PC-9 (cell line): ENCODE results near the gene ADAM30. TPM values are rescaled to one million over a fixed set of nuclear protein-coding genes. Genes with fewer than 3 reads are reported as not detected.

Source experiments
- BruUV-seq: library from RNA; stranded (reverse); fragments of 400-500 nt; replicated peaks from 2 replicates; lab custom pipeline; 2021; lab: Mats Ljungman, UMichigan
- CTCF ChIA-PET: fragments of 300-600 bp; sonication (Branson Sonifier 250); formaldehyde crosslinking; loops from one replicate; lab custom pipeline; 2022; ENCODE audit warnings: antibody characterized with exemption; lab: Charles Lee
- POLR2A ChIA-PET: fragments of 300-600 bp; sonication (Branson Sonifier 250); formaldehyde crosslinking; loops from one replicate; lab custom pipeline; 2022; ENCODE audit warnings: antibody characterized with exemption; ENCODE audit not compliant: unreplicated experiment; lab: Charles Lee
- DNase-seq, 2 experiments: peaks; one replicate each; pipeline versions ENCODE4 v3.0.0 to v3.0.0-alpha.2; 2015 to 2022; ENCODE audit warnings: mixed read lengths in 1 of 2
- H2AFZ ChIP-seq: fragments of 200-600 bp; sonication (generic); 2 replicates; pipeline ENCODE4 v1.8.1; 2017; ENCODE audit warnings: antibody characterized with exemption
- H3F3A ChIP-seq: fragments of 200-600 bp; sonication (generic); 2 replicates; pipeline ENCODE4 v1.8.1; 2017; ENCODE audit warnings: antibody characterized with exemption, mild to moderate bottlenecking, low read depth; ENCODE audit not compliant: insufficient read depth
- H3K27ac ChIP-seq: fragments of 200-600 bp; sonication (generic); 2 replicates; pipeline ENCODE4 v1.6.1; 2016; ENCODE audit warnings: mixed run types
- H3K27me3 ChIP-seq: fragments of 200-600 bp; sonication (generic); 2 replicates; pipeline ENCODE4 v1.6.1; 2016; ENCODE audit warnings: low read depth, mixed run types; ENCODE audit not compliant: insufficient read depth
- H3K36me3 ChIP-seq: fragments of 200-600 bp; sonication (generic); 2 replicates; pipeline ENCODE4 v1.6.1; 2016; ENCODE audit warnings: low read depth, mixed run types
- H3K4me1 ChIP-seq: fragments of 200-600 bp; sonication (generic); replicated peaks from 2 replicates; pipeline ENCODE4 v1.6.1; 2016; ENCODE audit warnings: mixed run types; ENCODE audit not compliant: insufficient read depth
- H3K4me2 ChIP-seq: fragments of 200-600 bp; sonication (generic); 2 replicates; pipeline ENCODE4 v1.6.1; 2017; ENCODE audit warnings: mixed run types
- H3K4me3 ChIP-seq: fragments of 200-600 bp; sonication (generic); 2 replicates; pipeline ENCODE4 v1.6.1; 2016; ENCODE audit warnings: mixed run types
- H3K79me2 ChIP-seq: fragments of 200-600 bp; sonication (generic); 2 replicates; pipeline ENCODE4 v1.6.1; 2017; ENCODE audit warnings: low read depth, mixed run types
- H3K9me2 ChIP-seq: fragments of 200-600 bp; sonication (generic); 2 replicates; pipeline ENCODE4 v1.8.1; 2017; ENCODE audit warnings: mild to moderate bottlenecking; ENCODE audit not compliant: insufficient read depth
- H3K9me3 ChIP-seq: fragments of 200-600 bp; sonication (generic); 2 replicates; pipeline ENCODE4 v1.8.1; 2016; ENCODE audit warnings: low read depth; ENCODE audit not compliant: insufficient read depth
- H4K20me1 ChIP-seq: fragments of 200-600 bp; sonication (generic); 2 replicates; pipeline ENCODE4 v1.8.1; 2017; ENCODE audit not compliant: insufficient read depth
- CTCF ChIP-seq: fragments of 200-600 bp; sonication (generic); conservative IDR thresholded peaks from 2 replicates; pipeline ENCODE4 v1.6.1; 2017; ENCODE audit warnings: mixed run types, antibody characterized with exemption, mild to moderate bottlenecking, moderate library complexity
- EZH2 ChIP-seq: fragments of 200-600 bp; sonication (generic); IDR thresholded peaks from 2 replicates; pipeline ENCODE4 v1.8.0; 2017; ENCODE audit warnings: antibody characterized with exemption, low read depth
- intact Hi-C: fragments of 100-400 bp; cut with micrococcal nuclease; formaldehyde crosslinking; loops from one replicate; pipeline ENCODE4 v1.10.0; 2022; ENCODE audit not compliant: unreplicated experiment
- total RNA-seq: library from RNA; stranded (reverse); gene quantifications from 2 replicates; pipeline ENCODE4 v1.2.3, GENCODE V29; 2021

ADAM30 gene
- total RNA-seq, 1 experiment from 2014 or later, result not detected

GRCh38 chr1:119870917-119871596, 25.3 kb downstream of the ADAM30 start:
- Histone ChIP-seq H3K9me3 (no peaks in the 10 kb centered on the region), H3K27me3 (no peaks in the 10 kb centered on the region), H3K9me2 (no peaks in the 10 kb centered on the region), H3K27ac (no peak overlapping the region), H3K36me3 (no peaks in the 10 kb centered on the region), H3K4me3 (peak overlapping the region; percentile 21; the same call in 1 of the 2 replicates), H4K20me1 (no peaks in the 10 kb centered on the region), H3K4me2 (peak overlapping the region; percentile 65), H3F3A (no peaks in the 10 kb centered on the region), H2AFZ (peak overlapping the region; percentile 82), H3K4me1 (no peaks in the 10 kb centered on the region), H3K79me2 (no peaks in the 10 kb centered on the region)
- ChIA-PET CTCF (no interaction called here), POLR2A (no interaction called here)
- no TSS peak for BruUV-seq
- intact Hi-C loops, result loop anchor here (1.0 to 5.0 kb wide), 5 partner anchors 76 to 322 kb away; no protein-coding TSS in a partner anchor
- DNase-seq, result peak; percentile 61 to 86
- TF ChIP-seq CTCF (peak; percentile 99), EZH2 (no peak)

GRCh38 chr1:119869995-119870394, 26.3 kb downstream of the ADAM30 start:
- H3K79me2 ChIP-seq, result no peaks in the 10 kb centered on the region
- no peak for DNase-seq
- TF ChIP-seq EZH2 (no peak), CTCF (no peak)
- no peaks in the 10 kb centered on the region for H3K9me3 ChIP-seq
- no peak overlapping the region for H2AFZ ChIP-seq
- no peaks in the 10 kb centered on the region for H4K20me1 ChIP-seq
- H3K9me2 ChIP-seq, result no peaks in the 10 kb centered on the region
- POLR2A ChIA-PET, result no interaction called here
- CTCF ChIA-PET, result no interaction called here
- H3K27me3 ChIP-seq, result no peaks in the 10 kb centered on the region
- no peaks in the 10 kb centered on the region for H3F3A ChIP-seq
- H3K4me1 ChIP-seq, result no peaks in the 10 kb centered on the region
- H3K4me2 ChIP-seq, result no peak overlapping the region
- H3K27ac ChIP-seq, result no peak overlapping the region
- no TSS peak for BruUV-seq
- no peaks in the 10 kb centered on the region for H3K36me3 ChIP-seq
- no peak overlapping the region for H3K4me3 ChIP-seq
- intact Hi-C loops, result loop anchor here (2.0 to 10.0 kb wide), 5 partner anchors 65 to 258 kb away; no protein-coding TSS in a partner anchor

GRCh38 chr1:119868176-119868575, 28.1 kb downstream of the ADAM30 start:
- Histone ChIP-seq H3K4me3 (no peak overlapping the region), H4K20me1 (no peaks in the 10 kb centered on the region), H3K4me2 (no peak overlapping the region), H3K27me3 (no peaks in the 10 kb centered on the region), H3K9me3 (no peaks in the 10 kb centered on the region), H3K79me2 (no peaks in the 10 kb centered on the region), H3K36me3 (no peaks in the 10 kb centered on the region), H3K4me1 (no peaks in the 10 kb centered on the region), H3K9me2 (no peaks in the 10 kb centered on the region), H3F3A (no peaks in the 10 kb centered on the region; the same call in 1 of the 2 replicates), H2AFZ (no peak overlapping the region), H3K27ac (no peak overlapping the region)
- no TSS peak for BruUV-seq
- TF ChIP-seq CTCF (no peak), EZH2 (no peak)
- intact Hi-C loops, result loop anchor here (10.0 kb wide), 1 partner anchor 63 kb away; no protein-coding TSS in a partner anchor
- CTCF ChIA-PET, result interaction anchor here (0.7 kb wide), 1 partner anchor 255 kb away, joined by 5 read pairs; no protein-coding TSS in a partner anchor
- POLR2A ChIA-PET, result no interaction called here
- no peak for DNase-seq
